HG03060 (cell line): ENCODE data around the gene ARL3.
"Not testable (repeated sequence)": the region's sequence is repeated elsewhere in the genome, so short reads cannot be mapped to it uniquely, and the experiment has no call there.

Experiments used
- ATAC-seq: cut with Tn5 transposase; IDR thresholded peaks from one replicate; pipeline ENCODE4 v1.9.1; 2021; ENCODE audit warnings: low read depth, moderate number of reproducible peaks; ENCODE audit not compliant: unreplicated experiment

The ARL3 gene

GRCh38 chr10:102675011-102675665 is 39.1 kb downstream of the ARL3 start:
- ATAC-seq, result no peak

- ATAC-seq, result no peak
These were observed 39.6 kb downstream of the ARL3 start for GRCh38 chr10:102674566-102674965.

GRCh38 chr10:102673819-102674511 is 40.2 kb downstream of the ARL3 start:
- no peak for ATAC-seq

- ATAC-seq, result no peak
These were observed 40.9 kb downstream of the ARL3 start for GRCh38 chr10:102673236-102673818.

GRCh38 chr10:102670871-102671434 is 43.2 kb downstream of the ARL3 start:
- ATAC-seq, result no peak

- ATAC-seq, result no peak
These were observed 44.0 kb downstream of the ARL3 start for GRCh38 chr10:102670065-102670670.

GRCh38 chr10:102669206-102670064 is 44.8 kb downstream of the ARL3 start:
- no peak for ATAC-seq

GRCh38 chr10:102668326-102669107 is 45.7 kb downstream of the ARL3 start:
- ATAC-seq, result no peak

- ATAC-seq, result not testable (repeated sequence)
These were observed 46.8 kb downstream of the ARL3 start for GRCh38 chr10:102667411-102667810.

GRCh38 chr10:102665904-102666509 is 48.2 kb downstream of the ARL3 start:
- ATAC-seq, result no peak

GRCh38 chr10:102661658-102662028 is 52.6 kb downstream of the ARL3 start:
- ATAC-seq, result no peak

- ATAC-seq, result peak; percentile 63
These were observed 53.1 kb downstream of the ARL3 start for GRCh38 chr10:102660888-102661657.

- no peak for ATAC-seq
These were observed 55.4 kb downstream of the ARL3 start for GRCh38 chr10:102658802-102659201.

- no peak for ATAC-seq
These were observed 56.0 kb downstream of the ARL3 start for GRCh38 chr10:102657984-102658724.

GRCh38 chr10:102657451-102657850 is 56.7 kb downstream of the ARL3 start:
- no peak for ATAC-seq

- no peak for ATAC-seq
These were observed 57.3 kb downstream of the ARL3 start for GRCh38 chr10:102656791-102657371.

- ATAC-seq, result no peak
These were observed 58.2 kb downstream of the ARL3 start for GRCh38 chr10:102656026-102656425.
